Natural killer cell (primary cell): ENCODE data around the gene ITPR1. TPM values are rescaled to one million over a fixed set of nuclear protein-coding genes. Genes with fewer than 3 reads are reported as not detected.

Experiments used
- ATAC-seq, 3 donors: fragments of 150-1000 bp in 2 of 3; fragments of 200-7000 bp in 1 of 3; cut with Tn5 transposase; 1 replicate in 1 of 3; 2 replicates in 2 of 3; pipeline ENCODE4 v1.10.0; 2021; ENCODE audit warnings: mild to moderate bottlenecking in 2 of 3, moderate library complexity in 2 of 3
- DNase-seq, 2 donors: peaks; one replicate each; pipeline versions ENCODE4 v3.0.0 to v3.0.0-alpha.2; 2013 to 2021; ENCODE audit warnings: mixed read lengths in 1 of 2
- H3K27ac ChIP-seq: one replicate; pipeline ENCODE4 v1.5.1; 2013; ENCODE audit warnings: mild to moderate bottlenecking, low read length
- H3K27me3 ChIP-seq: one replicate; pipeline ENCODE4 v1.6.1; 2013; ENCODE audit warnings: low read length; ENCODE audit not compliant: control insufficient read depth, insufficient read depth
- H3K36me3 ChIP-seq: one replicate; pipeline ENCODE4 v1.6.1; 2013; ENCODE audit warnings: low read length; ENCODE audit not compliant: control insufficient read depth, insufficient read depth
- H3K4me1 ChIP-seq: one replicate; pipeline ENCODE4 v1.6.1; 2013; ENCODE audit warnings: low read length; ENCODE audit not compliant: control insufficient read depth, insufficient read depth
- H3K4me3 ChIP-seq: one replicate; pipeline ENCODE4 v1.5.1; 2013; ENCODE audit warnings: low read length
- H3K9me3 ChIP-seq: one replicate; pipeline ENCODE4 v1.6.1; 2013; ENCODE audit warnings: low read length; ENCODE audit not compliant: control insufficient read depth, insufficient read depth
- H3K27ac Mint-ChIP-seq, 2 donors: one replicate each; pipeline ENCODE4 v1.8.0; 2022; ENCODE audit warnings: mild to moderate bottlenecking in 2 of 2, mixed read lengths in 2 of 2, moderate library complexity in 1 of 2
- H3K27me3 Mint-ChIP-seq, 2 donors: one replicate each; pipeline ENCODE4 v1.8.0; 2022; ENCODE audit warnings: low read depth in 2 of 2, mixed read lengths in 2 of 2
- H3K36me3 Mint-ChIP-seq: one replicate; pipeline ENCODE4 v1.8.0; 2022; ENCODE audit warnings: mixed read lengths
- H3K4me1 Mint-ChIP-seq, 2 donors: one replicate each; pipeline ENCODE4 v1.8.0; 2022; ENCODE audit warnings: mixed read lengths in 2 of 2
- H3K4me3 Mint-ChIP-seq: one replicate; pipeline ENCODE4 v1.8.0; 2022; ENCODE audit warnings: mild to moderate bottlenecking, moderate library complexity, mixed read lengths
- H3K9me3 Mint-ChIP-seq, 2 donors: one replicate each; pipeline ENCODE4 v1.8.0; 2022; ENCODE audit warnings: mixed read lengths in 2 of 2
- WGBS: methylation state at CpG from one replicate; pipeline ENCODE4 v1.1.7; 2013; ENCODE audit warnings: missing lambda C conversion rate; ENCODE audit not compliant: insufficient coverage; 5-methylcytosine and 5-hydroxymethylcytosine counted together
- intact Hi-C: fragments of 100-400 bp; cut with micrococcal nuclease; formaldehyde crosslinking; loops from one replicate; pipeline ENCODE4 v1.14.2; 2022
- total RNA-seq, 4 donors: library from RNA; stranded (reverse); fragments of 120-200 nt in 1 of 4; gene quantifications; one replicate each; pipeline versions ENCODE4 v1.2.3 to v1.2.4, GENCODE V29; 2013 to 2022
- TF ChIP-seq, protein P1 (sequence below): fragments of 200-600 bp; IDR thresholded peaks from one replicate; pipeline ENCODE4 v1.8.0; 2022; ENCODE audit warnings: antibody characterized with exemption

Gene ITPR1
- total RNA-seq, 3 donors from 2014 or later (not counting 1 experiment from before 2014, with no cell fraction given): 86.7 to 123 (median 94.8) TPM

GRCh38 chr3:4498446-4498845 lies 5.3 kb downstream of the ITPR1 start:
- ATAC-seq: no peak
- H3K27ac ChIP-seq: no peak overlapping the region
- no peaks in the 10 kb centered on the region for H3K36me3 ChIP-seq

DNA sequence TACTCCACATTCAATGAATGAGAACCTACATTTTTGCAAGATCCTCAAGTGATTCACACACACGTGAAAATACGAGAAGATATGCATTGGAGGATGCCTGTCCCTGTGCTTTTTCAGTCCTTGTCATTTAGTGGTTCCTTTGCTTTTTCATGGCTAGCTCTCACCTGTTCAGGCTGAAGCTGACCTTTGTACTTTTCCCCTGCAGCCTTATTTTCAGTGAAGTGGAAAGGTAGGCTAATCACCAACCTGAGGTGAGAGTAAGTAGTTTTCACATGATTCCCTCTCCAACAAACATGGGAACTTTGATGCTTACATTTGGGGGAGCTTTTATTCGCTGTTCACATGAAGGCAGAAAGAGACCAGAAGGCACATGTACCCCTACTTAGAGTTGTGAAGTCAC lies 8.3 kb downstream of the ITPR1 start:
- WGBS: 97% methylated on average over 3 of the region's 3 CpGs
- Mint-ChIP-seq H3K9me3 (no peaks in the 10 kb centered on the region), H3K36me3 (peaks cover 10% of the 10 kb centered on the region), H3K27ac (no peak overlapping the region), H3K4me1 (peaks cover 39 to 50% of the 10 kb centered on the region in 2 donors), H3K4me3 (no peak overlapping the region), H3K27me3 (no peaks in the 10 kb centered on the region)
- intact Hi-C loops: loop anchor here (10.0 kb wide), 1 partner anchor 473 kb away; the partner anchor contains the start of gene BHLHE40
- Histone ChIP-seq H3K27me3 (no peaks in the 10 kb centered on the region), H3K9me3 (no peaks in the 10 kb centered on the region), H3K4me3 (no peak overlapping the region), H3K4me1 (peaks cover 23% of the 10 kb centered on the region), H3K36me3 (no peaks in the 10 kb centered on the region), H3K27ac (no peak overlapping the region)
- ATAC-seq (no peak), DNase-seq (no peak)
- TF ChIP-seq, protein P1, sequence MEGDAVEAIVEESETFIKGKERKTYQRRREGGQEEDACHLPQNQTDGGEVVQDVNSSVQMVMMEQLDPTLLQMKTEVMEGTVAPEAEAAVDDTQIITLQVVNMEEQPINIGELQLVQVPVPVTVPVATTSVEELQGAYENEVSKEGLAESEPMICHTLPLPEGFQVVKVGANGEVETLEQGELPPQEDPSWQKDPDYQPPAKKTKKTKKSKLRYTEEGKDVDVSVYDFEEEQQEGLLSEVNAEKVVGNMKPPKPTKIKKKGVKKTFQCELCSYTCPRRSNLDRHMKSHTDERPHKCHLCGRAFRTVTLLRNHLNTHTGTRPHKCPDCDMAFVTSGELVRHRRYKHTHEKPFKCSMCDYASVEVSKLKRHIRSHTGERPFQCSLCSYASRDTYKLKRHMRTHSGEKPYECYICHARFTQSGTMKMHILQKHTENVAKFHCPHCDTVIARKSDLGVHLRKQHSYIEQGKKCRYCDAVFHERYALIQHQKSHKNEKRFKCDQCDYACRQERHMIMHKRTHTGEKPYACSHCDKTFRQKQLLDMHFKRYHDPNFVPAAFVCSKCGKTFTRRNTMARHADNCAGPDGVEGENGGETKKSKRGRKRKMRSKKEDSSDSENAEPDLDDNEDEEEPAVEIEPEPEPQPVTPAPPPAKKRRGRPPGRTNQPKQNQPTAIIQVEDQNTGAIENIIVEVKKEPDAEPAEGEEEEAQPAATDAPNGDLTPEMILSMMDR: no peak

More at GRCh38 chr3:4498446-4498845, 5.3 kb downstream of the ITPR1 start:
- Mint-ChIP-seq H3K9me3 (no peaks in the 10 kb centered on the region), H3K36me3 (peaks cover 10% of the 10 kb centered on the region), H3K27ac (no peak overlapping the region), H3K4me3 (no peak overlapping the region), H3K4me1 (peaks cover 41 to 49% of the 10 kb centered on the region in 2 donors), H3K27me3 (no peaks in the 10 kb centered on the region)
- Histone ChIP-seq H3K9me3 (no peaks in the 10 kb centered on the region), H3K4me1 (peaks cover 17% of the 10 kb centered on the region), H3K4me3 (no peak overlapping the region), H3K27me3 (no peaks in the 10 kb centered on the region)
- whole genome bisulfite sequencing: 89% methylated on average over 5 of the region's 5 CpGs
- TF ChIP-seq, protein P1: no peak
- intact Hi-C loops: loop anchor here (10.0 kb wide), 1 partner anchor 1324 kb away; the partner anchor contains the start of gene CRBN
- DNase-seq: no peak

DNA sequence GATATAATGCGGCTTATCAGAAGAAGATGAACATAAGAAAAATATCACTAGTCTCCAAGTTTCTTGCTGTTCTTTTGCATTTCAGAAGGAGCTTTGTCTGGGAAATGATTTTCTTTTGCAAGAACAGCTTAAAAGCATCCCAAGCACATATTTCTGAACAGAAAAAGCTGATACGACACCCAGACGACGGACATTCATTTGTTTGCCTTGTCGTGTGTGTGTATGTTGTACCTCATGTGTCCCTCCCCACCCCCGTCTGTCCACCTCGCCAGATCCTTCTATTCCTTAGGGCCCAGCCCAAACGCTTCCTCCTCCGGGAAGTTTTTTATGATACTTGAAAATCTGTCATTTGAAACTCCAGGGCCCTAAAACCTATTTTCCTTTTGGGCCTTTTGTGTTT lies 8.8 kb downstream of the ITPR1 start:
- H3K9me3 Mint-ChIP-seq: no peaks in the 10 kb centered on the region
- DNase-seq (no peak), ATAC-seq (no peak)
- WGBS: 95% methylated on average over 9 of the region's 9 CpGs
- H3K4me3 Mint-ChIP-seq: no peak overlapping the region
- Histone ChIP-seq H3K27me3 (no peaks in the 10 kb centered on the region), H3K36me3 (no peaks in the 10 kb centered on the region), H3K4me1 (peaks cover 23% of the 10 kb centered on the region), H3K4me3 (no peak overlapping the region), H3K9me3 (no peaks in the 10 kb centered on the region), H3K27ac (no peak overlapping the region)
- intact Hi-C loops: loop anchor here (10.0 kb wide), 1 partner anchor 473 kb away; the partner anchor contains the start of gene BHLHE40
- peaks cover 37 to 48% of the 10 kb centered on the region in 2 donors for H3K4me1 Mint-ChIP-seq
- TF ChIP-seq, protein P1: no peak
- peaks cover 10% of the 10 kb centered on the region for H3K36me3 Mint-ChIP-seq
- no peak overlapping the region for H3K27ac Mint-ChIP-seq
- H3K27me3 Mint-ChIP-seq: no peaks in the 10 kb centered on the region

GRCh38 chr3:4503050-4503449 lies 9.9 kb downstream of the ITPR1 start:
- intact Hi-C loops: loop anchor here (10.0 kb wide), 1 partner anchor 472 kb away; the partner anchor contains the start of gene BHLHE40
- no peaks in the 10 kb centered on the region for H3K27me3 ChIP-seq
- no peaks in the 10 kb centered on the region for H3K36me3 ChIP-seq
- no peaks in the 10 kb centered on the region for H3K9me3 ChIP-seq
- ATAC-seq: no peak
- no peak for DNase-seq
- H3K4me3 ChIP-seq: no peak overlapping the region
- Mint-ChIP-seq H3K27ac (peak overlapping the region; percentile 80 to 92), H3K4me3 (no peak overlapping the region), H3K27me3 (no peaks in the 10 kb centered on the region), H3K9me3 (no peaks in the 10 kb centered on the region), H3K36me3 (no peaks in the 10 kb centered on the region), H3K4me1 (peaks cover 42 to 54% of the 10 kb centered on the region in 2 donors)
- WGBS: 26% methylated on average over 5 of the region's 5 CpGs
- H3K27ac ChIP-seq: peak overlapping the region; percentile 70
- peaks cover 27% of the 10 kb centered on the region for H3K4me1 ChIP-seq
- TF ChIP-seq, protein P1: no peak
